Stimulated activated CD8-positive, alpha-beta memory T cell treated with anti-CD3 and anti-CD28 coated beads, Interleukin-7, amount 100 ng/mL, for 48 hours (primary cell): ENCODE measurements around the gene CHST11.

ENCODE experiments used
- DNase-seq, 2 donors: peaks; one replicate each; pipeline ENCODE4 v3.0.0-alpha.2; 2020; ENCODE audit warnings: low read depth in 1 of 2; ENCODE audit errors: extremely low read depth in 1 of 2

Gene CHST11

GRCh38 chr12:104748356-104748755, 291.6 kb downstream of the CHST11 start:
- DNase-seq, result no peak

- no peak for DNase-seq
These were observed 292.0 kb downstream of the CHST11 start for GRCh38 chr12:104748790-104749189.

GRCh38 chr12:104749545-104749944, 292.8 kb downstream of the CHST11 start:
- DNase-seq, result no peak

- no peak for DNase-seq
These were observed 293.3 kb downstream of the CHST11 start for GRCh38 chr12:104750061-104750460.

GRCh38 chr12:104751120-104751519, 294.4 kb downstream of the CHST11 start:
- no peak for DNase-seq

GRCh38 chr12:104751594-104751993, 294.8 kb downstream of the CHST11 start:
- no peak for DNase-seq

- DNase-seq, result no peak
These were observed 295.3 kb downstream of the CHST11 start for GRCh38 chr12:104752016-104752415.

GRCh38 chr12:104752881-104753280, 296.1 kb downstream of the CHST11 start:
- no peak for DNase-seq

GRCh38 chr12:104756901-104757300, 300.2 kb downstream of the CHST11 start:
- no peak for DNase-seq

- DNase-seq, result no peak
These were observed 302.0 kb downstream of the CHST11 start for GRCh38 chr12:104758771-104759170.

- DNase-seq, result no peak
These were observed 304.3 kb downstream of the CHST11 start for GRCh38 chr12:104761091-104761490.

GRCh38 chr12:104761611-104762010, 304.9 kb downstream of the CHST11 start:
- no peak for DNase-seq

GRCh38 chr12:104763168-104763805, 306.5 kb downstream of the CHST11 start:
- no peak for DNase-seq

- DNase-seq, result no peak
These were observed 307.7 kb downstream of the CHST11 start for GRCh38 chr12:104764225-104765091.

GRCh38 chr12:104767261-104767660, 310.5 kb downstream of the CHST11 start:
- no peak for DNase-seq

- no peak for DNase-seq
These were observed 311.3 kb downstream of the CHST11 start for GRCh38 chr12:104768033-104768432.

- DNase-seq, result no peak
These were observed 312.4 kb downstream of the CHST11 start for GRCh38 chr12:104769144-104769561.

GRCh38 chr12:104772336-104772735, 315.6 kb downstream of the CHST11 start:
- no peak for DNase-seq

GRCh38 chr12:104775731-104776231, 319.0 kb downstream of the CHST11 start:
- DNase-seq, result no peak

- no peak for DNase-seq
These were observed 322.4 kb downstream of the CHST11 start for GRCh38 chr12:104779134-104779533.

GRCh38 chr12:104782296-104782695, 325.5 kb downstream of the CHST11 start:
- DNase-seq, result no peak

GRCh38 chr12:104784592-104784991, 327.8 kb downstream of the CHST11 start:
- no peak for DNase-seq
